Psoas muscle (tissue), 8 donors: ENCODE results near the gene PSMD14. TPM values are rescaled to one million over a fixed set of nuclear protein-coding genes. Genes with fewer than 3 reads are reported as not detected.

Source experiments
- ATAC-seq, 4 donors: fragments of 200-7000 bp; cut with Tn5 transposase; one replicate each; pipeline ENCODE4 v1.9.1; 2020; ENCODE audit warnings: moderate library complexity in 3 of 4, mild to moderate bottlenecking in 2 of 4
- DNase-seq, 2 donors: peaks; one replicate each; pipeline ENCODE4 v3.0.0-alpha.2; 2020
- H3K27ac ChIP-seq: fragments of 200-600 bp; one replicate; pipeline ENCODE4 v1.8.0; 2022
- H3K27me3 ChIP-seq, 3 donors: fragments of 200-600 bp in 1 of 3; one replicate each; pipeline versions ENCODE4 v1.6.1 to v1.8.0; 2013 to 2022; ENCODE audit warnings: low read length in 2 of 3, mild to moderate bottlenecking in 2 of 3, moderate library complexity in 1 of 3; ENCODE audit not compliant: insufficient read depth in 3 of 3
- H3K36me3 ChIP-seq, 2 donors: fragments of 200-600 bp in 1 of 2; one replicate each; pipeline versions ENCODE4 v1.6.1 to v1.8.0; 2013 to 2022; ENCODE audit warnings: low read depth in 1 of 2, mild to moderate bottlenecking in 1 of 2, moderate library complexity in 1 of 2; ENCODE audit not compliant: insufficient read depth in 1 of 2
- H3K4me1 ChIP-seq: fragments of 200-600 bp; one replicate; pipeline ENCODE4 v1.8.0; 2022
- H3K4me3 ChIP-seq: fragments of 200-600 bp; one replicate; pipeline ENCODE4 v1.8.0; 2022; ENCODE audit warnings: mild to moderate bottlenecking
- H3K9me3 ChIP-seq: fragments of 200-600 bp; one replicate; pipeline ENCODE4 v1.8.0; 2022
- CTCF ChIP-seq: fragments of 200-600 bp; IDR thresholded peaks from one replicate; pipeline ENCODE4 v1.8.0; 2022; ENCODE audit warnings: antibody characterized with exemption
- WGBS, 3 donors: extraction: QIAGEN DNeasy Blood & Tissue Kit; methylation state at CpG; one replicate each; pipeline versions ENCODE4 v1.1.6 to v1.1.7; 2013; 5-methylcytosine and 5-hydroxymethylcytosine counted together
- intact Hi-C, 2 donors: fragments of 100-400 bp; cut with DNase I; formaldehyde crosslinking; loops; one replicate each; pipeline versions ENCODE4 v1.11.0 to v1.14.2; 2022
- polyA plus RNA-seq, 3 donors: library from polyadenylated mRNA; stranded (reverse); fragments of 200-250 nt; gene quantifications; one replicate each; pipeline ENCODE4 v1.2.3, GENCODE V29; 2013
- total RNA-seq, 4 donors: library from RNA; stranded (reverse); fragmentation: NEBNext Ultra II Directional in 2 of 4; extraction: Animal tissue kit (Norgen Biotek cat#: 25700) in 2 of 4; gene quantifications; one replicate each; pipeline versions ENCODE4 v1.2.1 to v1.2.4, GENCODE V29; 2021 to 2023
- donor health status: healthy with polysubstance abuse.
- donor health status: DM: no; HTN: no; CAD: no; lungs with moderate emphysema.
- donor health status: Bipolar disorder and iron deficiency.
- donor health status: healthy.
- donor health status: DM: yes; HTN: yes; CAD: no.
- donor health status: DM: no; HTN: no; CAD: no.
- donor health status: DM: no; HTN: no; CAD: no.
- donor health status: DM: yes; HTN: yes; CAD: no.

The PSMD14 gene
- total and polyA plus RNA-seq, 7 donors = 51.2 to 372 (median 109) TPM

GRCh38 chr2:161416708-161417437 lies 108.6 kb downstream of the PSMD14 start:
- peaks cover 14% of the 10 kb centered on the region for H3K4me1 ChIP-seq
- no peak overlapping the region for H3K27ac ChIP-seq
- H3K36me3 ChIP-seq = no peaks in the 10 kb centered on the region
- ATAC-seq (no peak), DNase-seq (peak in 1 of 2 donors; percentile 46)
- TF ChIP-seq CTCF = no peak
- no peaks in the 10 kb centered on the region for H3K9me3 ChIP-seq
- intact Hi-C loops = no loop called here
- 4 to 7% (median 6%) methylated on average over 41 of the region's 41 CpGs for WGBS, 3 donors
- H3K27me3 ChIP-seq = peaks cover 7 to 79% (median 38%) of the 10 kb centered on the region in 3 donors
- no peak overlapping the region for H3K4me3 ChIP-seq

- intact Hi-C loops = no loop called here
- Histone ChIP-seq H3K27ac (no peak overlapping the region), H3K36me3 (no peaks in the 10 kb centered on the region), H3K4me3 (no peak overlapping the region), H3K4me1 (peaks cover 14% of the 10 kb centered on the region), H3K9me3 (no peaks in the 10 kb centered on the region), H3K27me3 (peaks cover 7 to 86% (median 38%) of the 10 kb centered on the region in 3 donors)
- WGBS, 3 donors = 12 to 20% (median 18%) methylated on average over 21 of the region's 21 CpGs
- DNase-seq = no peak
- ATAC-seq = no peak
- TF ChIP-seq CTCF = no peak
These were observed 109.4 kb downstream of the PSMD14 start for GRCh38 chr2:161417438-161418274.

GRCh38 chr2:161418275-161418714 lies 110.1 kb downstream of the PSMD14 start:
- peaks cover 7 to 93% (median 44%) of the 10 kb centered on the region in 3 donors for H3K27me3 ChIP-seq
- peaks cover 14% of the 10 kb centered on the region for H3K4me1 ChIP-seq
- no peak for DNase-seq
- intact Hi-C loops = no loop called here
- no peak for TF ChIP-seq CTCF
- no peak for ATAC-seq
- no peak overlapping the region for H3K27ac ChIP-seq
- no peaks in the 10 kb centered on the region for H3K9me3 ChIP-seq
- H3K36me3 ChIP-seq = no peaks in the 10 kb centered on the region
- H3K4me3 ChIP-seq = peak overlapping the region; percentile 42
- WGBS, 3 donors = 6 to 11% (median 9%) methylated on average over 15 of the region's 15 CpGs

- no peaks in the 10 kb centered on the region for H3K36me3 ChIP-seq
- DNase-seq (peak in 1 of 2 donors; percentile 48), ATAC-seq (no peak)
- no peak overlapping the region for H3K27ac ChIP-seq
- H3K27me3 ChIP-seq = peaks cover 7 to 100% (median 49%) of the 10 kb centered on the region in 3 donors
- peaks cover 14% of the 10 kb centered on the region for H3K4me1 ChIP-seq
- H3K4me3 ChIP-seq = peak overlapping the region; percentile 42
- WGBS, 3 donors = 5 to 10% (median 7%) methylated on average over 46 to 49 of the region's 49 CpGs
- intact Hi-C loops = no loop called here
- H3K9me3 ChIP-seq = no peaks in the 10 kb centered on the region
- TF ChIP-seq CTCF = no peak
These were observed 110.8 kb downstream of the PSMD14 start for GRCh38 chr2:161418715-161419637.
